Measurements from ENCODE around the gene SH3BGRL3. TPM values are rescaled to one million over a fixed set of nuclear protein-coding genes. Genes with fewer than 3 reads are reported as not detected.
"Not testable (repeated sequence)": the region's sequence is repeated elsewhere in the genome, so short reads cannot be mapped to it uniquely, and the experiment has no call there.

Gene SH3BGRL3
- total RNA-seq, 4 donors from 2014 or later: 76.9 to 163 (median 106) TPM

- DNase-seq: no peak
- Histone ChIP-seq H3K27ac (peak overlapping the region in 3 of 4 donors; percentile 11 to 86 (median 70)), H3K9me3 (no peaks in the 10 kb centered on the region), H3K27me3 (no peaks in the 10 kb centered on the region), H3K4me3 (no peak overlapping the region), H3K4me1 (peaks cover 6 to 23% (median 8%) of the 10 kb centered on the region in 3 donors), H3K36me3 (no peaks in the 10 kb centered on the region)
- intact Hi-C loops (cut with DNase I): no loop called here
- WGBS, 2 donors: 24 to 30% methylated on average over 6 of the region's 6 CpGs
- TF ChIP-seq CTCF (IDR thresholded peaks at IDR 0.05) (no peak), POLR2A (IDR thresholded peaks at IDR 0.05) (no peak)
These were observed 27.5 kb downstream of the SH3BGRL3 start for GRCh38 chr1:26307363-26307781.

- H3K9me3 ChIP-seq; H3K36me3 ChIP-seq; DNase-seq; intact Hi-C loops (cut with DNase I); H3K4me3 ChIP-seq; H3K27me3 ChIP-seq: not testable (repeated sequence)
- 71 to 76% methylated on average over 18 to 21 of the region's 21 CpGs for WGBS, 2 donors
- H3K4me1 ChIP-seq: peaks cover 6 to 19% (median 8%) of the 10 kb centered on the region in 3 donors
- peak overlapping the region in 1 of 4 donors; percentile 19 for H3K27ac ChIP-seq
These were observed 28.3 kb downstream of the SH3BGRL3 start for GRCh38 chr1:26307966-26308899.

- no peaks in the 10 kb centered on the region for H3K9me3 ChIP-seq
- TF ChIP-seq POLR2A (IDR thresholded peaks at IDR 0.05) (no peak), CTCF (IDR thresholded peaks at IDR 0.05) (no peak)
- 75 to 85% methylated on average over 5 of the region's 5 CpGs for WGBS, 2 donors
- peaks cover 0 to 23% (median 0%) of the 10 kb centered on the region in 3 donors for H3K4me1 ChIP-seq
- intact Hi-C loops (cut with DNase I): loop anchor here (10.0 kb wide), 1 partner anchor 150 kb away; the partner anchor contains the start of genes C1orf232 and ZNF593
- H3K27me3 ChIP-seq: no peaks in the 10 kb centered on the region
- DNase-seq: no peak
- H3K4me3 ChIP-seq: no peak overlapping the region
- H3K36me3 ChIP-seq: peaks cover 0 to 2% (median 0%) of the 10 kb centered on the region in 3 donors
- H3K27ac ChIP-seq: no peak overlapping the region
These were observed 34.6 kb downstream of the SH3BGRL3 start for GRCh38 chr1:26314501-26314900.

- no peaks in the 10 kb centered on the region for H3K9me3 ChIP-seq
- H3K36me3 ChIP-seq: peaks cover 0 to 18% (median 4%) of the 10 kb centered on the region in 3 donors
- no peaks in the 10 kb centered on the region for H3K27me3 ChIP-seq
- no peak overlapping the region for H3K4me3 ChIP-seq
- H3K4me1 ChIP-seq: peaks cover 0 to 34% (median 4%) of the 10 kb centered on the region in 3 donors
- no peak for DNase-seq
- WGBS, 2 donors: 79 to 86% methylated on average over 7 to 8 of the region's 8 CpGs
- H3K27ac ChIP-seq: no peak overlapping the region
- TF ChIP-seq POLR2A (IDR thresholded peaks at IDR 0.05): no peak
- TF ChIP-seq CTCF (IDR thresholded peaks at IDR 0.05): no peak
- intact Hi-C loops (cut with DNase I): loop anchor here (10.0 kb wide), 1 partner anchor 151 kb away; the partner anchor contains the start of genes C1orf232 and ZNF593
These were observed 36.3 kb downstream of the SH3BGRL3 start for GRCh38 chr1:26315874-26316850.

- 74 to 83% methylated on average over 2 of the region's 2 CpGs for WGBS, 2 donors
These were observed 37.3 kb downstream of the SH3BGRL3 start for GRCh38 chr1:26317146-26317545.

More at GRCh38 chr1:26317146-26317545, 37.3 kb downstream of the SH3BGRL3 start:
- Histone ChIP-seq H3K9me3 (no peaks in the 10 kb centered on the region), H3K27me3 (no peaks in the 10 kb centered on the region), H3K4me1 (peaks cover 0 to 43% (median 10%) of the 10 kb centered on the region in 3 donors), H3K36me3 (peaks cover 0 to 28% (median 8%) of the 10 kb centered on the region in 3 donors), H3K27ac (peak overlapping the region in 2 of 4 donors; percentile 33 to 58), H3K4me3 (no peak overlapping the region)
- no peak for DNase-seq
- intact Hi-C loops (cut with DNase I): loop anchor here (10.0 kb wide), 1 partner anchor 152 kb away; the partner anchor contains the start of genes C1orf232 and ZNF593
- TF ChIP-seq CTCF (IDR thresholded peaks at IDR 0.05) (no peak), POLR2A (IDR thresholded peaks at IDR 0.05) (no peak)

Data from esophagus squamous epithelium (tissue), 5 donors.